GM19193 (cell line): ENCODE data around the gene TIMM13.

Experiments
- POLR2A ChIP-seq: IDR thresholded peaks from 4 replicates; pipeline ENCODE4 v1.6.1; 2011; ENCODE audit not compliant: insufficient read depth, insufficient read length; ENCODE audit errors: extremely low read depth

The TIMM13 gene

GRCh38 chr19:2387367-2388288 is 39.8 kb downstream of the TIMM13 start:
- TF ChIP-seq POLR2A, result no peak

DNA sequence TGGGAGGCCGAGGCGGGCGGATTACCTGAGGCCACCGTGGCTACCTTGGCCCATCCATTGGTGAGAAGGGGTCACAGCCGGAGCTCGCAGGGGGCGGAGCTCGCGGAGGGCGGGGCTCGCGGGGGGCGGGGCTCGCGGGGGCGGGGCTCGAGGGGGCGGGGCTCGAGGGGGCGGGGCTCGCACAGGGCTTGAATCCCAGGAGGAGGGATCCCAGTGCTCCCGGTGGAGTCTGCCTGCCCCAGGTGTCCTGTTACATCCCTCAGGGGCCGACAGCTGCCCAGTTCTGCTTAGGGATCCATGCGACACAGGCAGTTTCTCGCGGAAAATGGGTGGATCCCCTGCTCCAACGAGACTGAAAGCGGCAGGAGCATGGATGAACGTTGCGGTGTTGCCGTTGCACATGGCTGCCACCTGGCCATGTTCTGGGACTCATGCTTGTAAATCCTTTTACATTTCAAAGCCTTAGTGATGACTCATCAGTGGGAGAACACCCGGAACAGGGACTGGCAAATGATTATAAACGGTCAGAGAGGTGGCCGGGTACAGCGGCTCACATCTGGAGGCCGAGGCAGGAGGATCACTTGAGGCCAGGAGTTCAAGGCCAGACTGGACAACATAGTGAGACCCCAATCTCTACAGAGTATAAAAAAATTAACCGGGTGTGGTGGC is 42.2 kb downstream of the TIMM13 start:
- TF ChIP-seq POLR2A, result no peak

GRCh38 chr19:2382530-2383222 is 44.7 kb downstream of the TIMM13 start:
- no peak for TF ChIP-seq POLR2A

DNA sequence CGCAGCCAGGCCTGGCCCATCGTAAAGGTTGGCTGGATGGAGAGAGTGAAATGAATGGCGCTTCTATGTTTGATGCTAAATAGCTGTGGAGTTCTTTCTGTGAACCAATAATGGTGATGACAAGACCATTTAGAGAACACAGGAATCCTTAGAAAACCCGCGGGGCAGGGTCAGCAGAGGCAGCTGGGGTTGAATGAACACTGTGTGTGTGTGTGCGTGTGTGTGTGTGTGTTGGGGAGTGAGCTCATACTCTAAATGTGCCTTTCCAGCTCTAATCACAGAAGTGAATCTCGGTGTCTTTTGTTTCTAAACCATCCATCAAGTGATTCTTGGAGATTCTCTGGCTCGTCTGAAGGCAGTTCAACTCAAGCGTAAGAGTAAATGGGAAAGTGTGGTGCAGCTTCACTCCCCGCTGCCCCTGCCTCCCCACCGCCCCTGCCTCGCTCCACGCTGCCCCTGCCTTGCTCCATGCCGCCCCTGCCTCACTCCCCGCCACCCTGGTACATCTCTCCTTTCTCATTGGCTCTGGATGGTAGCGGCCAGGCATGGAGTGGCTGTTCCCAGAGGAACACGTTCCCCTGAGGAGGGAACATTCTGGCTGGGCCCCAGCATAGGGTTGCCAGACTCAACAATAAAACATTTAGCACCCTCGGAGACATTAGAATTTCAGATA is 46.1 kb downstream of the TIMM13 start:
- no peak for TF ChIP-seq POLR2A

GRCh38 chr19:2380567-2380966 is 46.8 kb downstream of the TIMM13 start:
- no peak for TF ChIP-seq POLR2A

GRCh38 chr19:2376784-2377519 is 50.4 kb downstream of the TIMM13 start:
- TF ChIP-seq POLR2A, result no peak
